Activated T-helper 2 cell treated with anti-CD3 and anti-CD28 coated beads, Interferon-gamma antibody, Interleukin-2, Interleukin-4, amounts not matched to agents 10 μg/mL and 5 μg/mL and 100 μg/mL, durations not matched to agents 14 hours and 24 hours and 36 hours (primary cell): ENCODE data around the gene SAMD4A. TPM values are rescaled to one million over a fixed set of nuclear protein-coding genes. Genes with fewer than 3 reads are reported as not detected.
"Not testable (repeated sequence)": the region's sequence is repeated elsewhere in the genome, so short reads cannot be mapped to it uniquely, and the experiment has no call there.

Experiments used
- DNase-seq: peaks from one replicate; pipeline ENCODE4 v3.0.0; 2021; ENCODE audit warnings: low spot score
- H3K27ac Mint-ChIP-seq: one replicate; pipeline ENCODE4 v1.8.0; 2021; ENCODE audit warnings: mixed read lengths
- H3K27me3 Mint-ChIP-seq: one replicate; pipeline ENCODE4 v1.8.0; 2021; ENCODE audit warnings: low read depth, mixed read lengths
- H3K36me3 Mint-ChIP-seq: one replicate; pipeline ENCODE4 v1.8.0; 2021; ENCODE audit warnings: low read depth, mixed read lengths
- H3K4me1 Mint-ChIP-seq: one replicate; pipeline ENCODE4 v1.8.0; 2021; ENCODE audit warnings: low read depth, mixed read lengths
- H3K4me3 Mint-ChIP-seq: one replicate; pipeline ENCODE4 v1.8.0; 2021; ENCODE audit warnings: low read depth, mild to moderate bottlenecking, moderate library complexity, mixed read lengths
- H3K9me3 Mint-ChIP-seq: one replicate; pipeline ENCODE4 v1.8.0; 2021; ENCODE audit warnings: mixed read lengths
- intact Hi-C: fragments of 100-400 bp; cut with micrococcal nuclease; formaldehyde crosslinking; loops from one replicate; pipeline ENCODE4 v1.15.1; 2023
- total RNA-seq: library from RNA; stranded (reverse); gene quantifications from 2 replicates; pipeline ENCODE4 v1.2.3, GENCODE V29; 2022

SAMD4A gene
- total RNA-seq, 1 donor from 2014 or later, result 4.3 TPM

DNA sequence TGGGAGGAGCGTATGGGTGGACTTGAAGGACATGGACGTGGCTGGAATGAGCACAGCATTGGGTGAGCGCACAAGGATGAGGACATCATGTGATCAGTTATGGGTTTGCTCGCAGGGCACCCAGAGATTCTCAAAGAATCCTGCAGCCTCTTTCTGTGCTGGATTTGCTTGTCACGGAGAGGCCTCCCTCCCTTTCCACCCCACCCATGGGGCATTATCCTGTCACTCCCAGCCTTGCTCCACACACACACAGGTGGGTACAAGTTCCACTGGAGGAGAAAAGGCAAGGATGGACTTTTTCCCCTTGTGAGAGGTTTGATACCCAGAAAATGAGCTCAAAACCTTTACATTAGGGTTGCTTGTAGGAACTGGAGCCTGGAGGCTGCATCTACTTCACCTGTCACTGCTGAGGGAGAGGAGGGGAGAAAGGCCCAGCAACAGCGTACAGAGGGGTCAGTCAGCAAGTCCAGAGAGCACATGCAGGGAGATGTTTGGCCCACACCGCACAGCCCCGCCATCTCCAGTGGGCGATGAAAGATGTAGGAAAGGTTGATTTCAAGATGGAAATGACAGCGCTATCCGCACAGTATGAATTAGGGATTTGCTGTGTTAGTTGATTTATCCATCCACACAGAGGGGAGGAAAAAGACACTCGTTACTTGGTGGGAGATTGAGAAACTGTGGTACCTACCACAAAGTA, 223.0 kb downstream of the SAMD4A start:
- H3K36me3 Mint-ChIP-seq, result no peaks in the 10 kb centered on the region
- peaks cover 5% of the 10 kb centered on the region for H3K4me1 Mint-ChIP-seq
- DNase-seq, result no peak
- no peak overlapping the region for H3K27ac Mint-ChIP-seq
- H3K27me3 Mint-ChIP-seq, result peaks cover 7% of the 10 kb centered on the region
- intact Hi-C loops, result no loop called here
- no peaks in the 10 kb centered on the region for H3K9me3 Mint-ChIP-seq
- no peak overlapping the region for H3K4me3 Mint-ChIP-seq

DNA sequence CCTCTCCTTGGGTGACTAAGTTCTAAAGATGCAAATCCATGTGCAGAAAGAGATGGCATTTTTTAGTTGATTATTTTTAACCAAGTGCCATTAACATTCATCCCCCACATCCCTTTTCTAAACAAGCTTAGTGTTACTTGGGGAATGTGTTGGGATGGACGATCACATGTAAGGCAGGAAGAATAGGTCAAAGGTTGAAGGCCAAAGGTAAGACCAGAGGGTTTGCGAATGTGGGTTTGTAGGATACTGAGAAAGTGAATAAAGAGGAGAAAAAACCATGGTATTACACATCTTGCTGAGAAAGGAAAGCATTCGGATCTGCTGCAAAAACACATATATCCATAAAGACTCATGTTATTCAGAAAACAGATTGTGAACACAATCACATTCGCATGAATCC, 224.1 kb downstream of the SAMD4A start:
- intact Hi-C loops, result no loop called here
- peaks cover 5% of the 10 kb centered on the region for H3K4me1 Mint-ChIP-seq

DNA sequence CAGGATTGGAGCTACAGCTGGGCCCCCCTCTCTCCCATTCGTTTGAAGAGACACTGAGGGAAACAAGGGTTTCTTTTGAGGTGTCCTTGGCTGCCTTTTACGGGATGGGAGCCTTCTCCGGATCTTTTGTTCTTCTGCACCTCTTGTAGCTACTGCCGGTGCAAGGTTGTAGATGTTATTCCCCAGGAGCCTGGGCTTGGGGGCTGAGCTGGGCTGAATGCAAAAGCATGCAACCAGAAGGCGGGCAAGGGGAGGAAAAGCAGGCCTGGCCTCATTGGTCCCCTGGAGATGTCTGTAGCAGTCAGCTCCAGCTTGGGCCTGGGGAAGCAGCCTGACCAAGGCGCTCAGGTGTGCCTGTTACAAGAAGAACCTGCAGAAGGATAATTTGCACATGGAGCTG, 225.4 kb downstream of the SAMD4A start:
- H3K4me3 Mint-ChIP-seq, result no peak overlapping the region
- no peaks in the 10 kb centered on the region for H3K9me3 Mint-ChIP-seq
- H3K36me3 Mint-ChIP-seq, result no peaks in the 10 kb centered on the region
- H3K4me1 Mint-ChIP-seq, result peaks cover 3% of the 10 kb centered on the region
- DNase-seq, result no peak
- no peak overlapping the region for H3K27ac Mint-ChIP-seq
- peaks cover 9% of the 10 kb centered on the region for H3K27me3 Mint-ChIP-seq
- intact Hi-C loops, result no loop called here

More for the DNA sequence above, 224.1 kb downstream of the SAMD4A start:
- H3K4me3 Mint-ChIP-seq, result no peak overlapping the region
- no peaks in the 10 kb centered on the region for H3K9me3 Mint-ChIP-seq
- H3K27ac Mint-ChIP-seq, result no peak overlapping the region
- H3K36me3 Mint-ChIP-seq, result no peaks in the 10 kb centered on the region
- DNase-seq, result no peak
- H3K27me3 Mint-ChIP-seq, result peaks cover 10% of the 10 kb centered on the region

DNA sequence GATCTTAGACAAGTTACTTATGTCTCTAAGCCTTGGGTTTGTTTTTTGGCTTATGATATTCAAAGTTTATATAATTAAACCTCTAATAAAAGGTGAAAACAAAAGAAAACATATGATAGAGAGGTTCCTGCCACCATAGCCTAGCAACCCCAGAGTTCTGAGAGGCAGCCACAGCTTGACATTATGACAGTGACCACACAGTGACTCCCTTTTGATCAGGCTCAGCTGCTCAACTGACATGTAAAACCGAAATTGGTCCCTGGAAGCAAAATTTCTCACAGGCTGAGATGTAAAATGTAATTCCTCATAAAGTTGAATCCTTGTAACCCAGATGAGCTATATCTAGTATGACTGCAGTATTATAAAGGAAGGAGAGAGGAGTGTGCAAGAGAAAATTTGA, 227.2 kb downstream of the SAMD4A start:
- no peak overlapping the region for H3K27ac Mint-ChIP-seq
- DNase-seq, result no peak
- no peaks in the 10 kb centered on the region for H3K36me3 Mint-ChIP-seq
- peaks cover 3% of the 10 kb centered on the region for H3K4me1 Mint-ChIP-seq
- intact Hi-C loops, result no loop called here
- H3K27me3 Mint-ChIP-seq, result peaks cover 19% of the 10 kb centered on the region
- H3K4me3 Mint-ChIP-seq, result no peak overlapping the region
- no peaks in the 10 kb centered on the region for H3K9me3 Mint-ChIP-seq

- H3K4me3 Mint-ChIP-seq, result no peak overlapping the region
- intact Hi-C loops, result no loop called here
- H3K9me3 Mint-ChIP-seq, result no peaks in the 10 kb centered on the region
- H3K4me1 Mint-ChIP-seq, result peaks cover 3% of the 10 kb centered on the region
- H3K27me3 Mint-ChIP-seq, result peaks cover 22% of the 10 kb centered on the region
- H3K36me3 Mint-ChIP-seq, result no peaks in the 10 kb centered on the region
- no peak overlapping the region for H3K27ac Mint-ChIP-seq
- DNase-seq, result no peak
Measured at GRCh38 chr14:54794796-54795195, 227.9 kb downstream of the SAMD4A start.

GRCh38 chr14:54796961-54797360, 230.0 kb downstream of the SAMD4A start:
- no peak for DNase-seq
- Mint-ChIP-seq H3K27me3 (peaks cover 41% of the 10 kb centered on the region), H3K4me1 (peaks cover 3% of the 10 kb centered on the region), H3K9me3 (no peaks in the 10 kb centered on the region), H3K4me3 (no peak overlapping the region), H3K36me3 (no peaks in the 10 kb centered on the region), H3K27ac (no peak overlapping the region)
- intact Hi-C loops, result no loop called here

- H3K4me1 Mint-ChIP-seq, result peaks cover 3% of the 10 kb centered on the region
- no peaks in the 10 kb centered on the region for H3K36me3 Mint-ChIP-seq
- intact Hi-C loops, result no loop called here
- no peaks in the 10 kb centered on the region for H3K9me3 Mint-ChIP-seq
- no peak overlapping the region for H3K27ac Mint-ChIP-seq
- no peak overlapping the region for H3K4me3 Mint-ChIP-seq
- no peak for DNase-seq
- H3K27me3 Mint-ChIP-seq, result peaks cover 44% of the 10 kb centered on the region
Measured at GRCh38 chr14:54797556-54797955, 230.6 kb downstream of the SAMD4A start.

GRCh38 chr14:54797986-54798385, 231.1 kb downstream of the SAMD4A start:
- intact Hi-C loops, result no loop called here
- H3K9me3 Mint-ChIP-seq, result no peaks in the 10 kb centered on the region
- no peak overlapping the region for H3K27ac Mint-ChIP-seq
- H3K27me3 Mint-ChIP-seq, result peaks cover 48% of the 10 kb centered on the region
- H3K4me3 Mint-ChIP-seq, result no peak overlapping the region
- H3K36me3 Mint-ChIP-seq, result no peaks in the 10 kb centered on the region
- no peak for DNase-seq
- H3K4me1 Mint-ChIP-seq, result peaks cover 3% of the 10 kb centered on the region

- H3K4me1 Mint-ChIP-seq, result peaks cover 3% of the 10 kb centered on the region
- DNase-seq, result no peak
Measured at GRCh38 chr14:54798465-54799124, 231.7 kb downstream of the SAMD4A start.

DNA sequence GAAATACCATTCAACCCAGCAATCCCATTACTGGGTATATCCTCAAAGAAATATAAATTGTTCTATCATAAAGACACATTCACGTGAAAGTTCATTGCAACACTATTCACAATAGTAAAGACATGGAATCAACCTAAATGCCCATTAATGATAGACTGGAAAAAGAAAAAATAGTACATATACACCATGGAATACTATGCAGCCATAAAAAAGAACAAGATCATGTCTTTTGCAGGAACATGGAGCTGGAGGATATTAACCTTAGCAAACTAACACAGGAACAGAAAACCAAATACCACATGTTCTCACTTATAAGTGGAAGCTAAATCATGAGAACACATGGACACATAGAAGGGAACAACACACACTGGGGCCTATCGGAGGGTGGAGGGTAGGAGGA, 234.6 kb downstream of the SAMD4A start:
- H3K4me1 Mint-ChIP-seq, H3K9me3 Mint-ChIP-seq, H3K27ac Mint-ChIP-seq, DNase-seq, H3K4me3 Mint-ChIP-seq, intact Hi-C loops, H3K36me3 Mint-ChIP-seq: not testable (repeated sequence)
- peaks cover 58% of the 10 kb centered on the region for H3K27me3 Mint-ChIP-seq

More at GRCh38 chr14:54798465-54799124, 231.7 kb downstream of the SAMD4A start:
- H3K27ac Mint-ChIP-seq, result no peak overlapping the region
- intact Hi-C loops, result no loop called here
- H3K4me3 Mint-ChIP-seq, result no peak overlapping the region
- H3K36me3 Mint-ChIP-seq, result no peaks in the 10 kb centered on the region
- no peaks in the 10 kb centered on the region for H3K9me3 Mint-ChIP-seq
- H3K27me3 Mint-ChIP-seq, result peaks cover 50% of the 10 kb centered on the region

DNA sequence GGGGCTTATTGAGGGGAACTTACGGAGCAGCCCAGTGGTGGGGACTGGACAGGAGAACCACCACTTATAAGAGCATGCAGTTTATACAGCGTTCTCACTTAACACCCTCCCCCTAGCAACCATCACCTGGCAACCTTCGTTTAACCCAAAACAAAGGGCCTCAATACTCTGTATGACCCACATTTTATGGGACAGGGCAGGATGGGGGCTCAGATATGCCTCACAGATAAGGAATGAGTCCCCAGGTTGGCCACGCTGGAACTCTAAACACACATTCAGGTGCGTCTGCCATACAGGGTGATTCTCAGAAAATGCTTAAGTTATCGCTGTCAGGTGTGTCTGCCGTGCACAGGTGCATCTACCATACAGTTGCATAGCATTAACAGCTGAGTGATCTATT, 236.5 kb downstream of the SAMD4A start:
- peaks cover 50% of the 10 kb centered on the region for H3K27me3 Mint-ChIP-seq
- H3K36me3 Mint-ChIP-seq, result no peaks in the 10 kb centered on the region
- no peaks in the 10 kb centered on the region for H3K9me3 Mint-ChIP-seq
- H3K4me1 Mint-ChIP-seq, result no peaks in the 10 kb centered on the region
- H3K27ac Mint-ChIP-seq, result no peak overlapping the region
- DNase-seq, result no peak
- H3K4me3 Mint-ChIP-seq, result no peak overlapping the region
- intact Hi-C loops, result no loop called here

DNA sequence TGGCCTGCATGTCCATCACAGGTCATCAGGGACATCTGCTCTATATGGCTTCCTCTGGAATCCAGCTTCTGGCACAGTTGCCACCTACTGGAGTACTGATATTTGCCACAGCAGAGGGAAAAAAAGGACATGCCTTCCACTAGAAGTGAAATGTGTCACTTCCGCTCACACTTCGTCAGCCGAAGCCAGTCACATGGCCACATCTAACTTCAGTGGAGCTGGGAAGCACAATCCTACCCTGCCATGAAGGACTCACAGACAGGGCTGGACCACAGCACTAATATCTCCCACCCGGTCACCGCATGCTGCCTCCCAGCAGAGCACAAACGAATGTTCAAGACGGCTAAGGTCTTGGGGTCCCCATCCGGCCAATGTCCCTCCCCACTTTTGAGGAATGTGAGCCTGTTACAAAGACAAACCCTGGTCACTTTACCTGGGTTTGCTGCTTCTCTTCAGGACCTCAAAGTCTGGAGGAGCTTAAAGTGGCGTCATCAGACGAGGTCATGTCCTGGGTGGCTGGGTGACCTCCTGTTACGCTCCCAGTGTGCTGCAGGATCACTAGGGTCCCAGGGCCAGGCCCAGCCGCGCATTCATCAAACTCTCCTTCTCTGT, 237.1 kb downstream of the SAMD4A start:
- Mint-ChIP-seq H3K27ac (no peak overlapping the region), H3K4me1 (no peaks in the 10 kb centered on the region), H3K4me3 (no peak overlapping the region), H3K36me3 (no peaks in the 10 kb centered on the region), H3K27me3 (peaks cover 46% of the 10 kb centered on the region), H3K9me3 (no peaks in the 10 kb centered on the region)
- intact Hi-C loops, result no loop called here
- DNase-seq, result no peak

DNA sequence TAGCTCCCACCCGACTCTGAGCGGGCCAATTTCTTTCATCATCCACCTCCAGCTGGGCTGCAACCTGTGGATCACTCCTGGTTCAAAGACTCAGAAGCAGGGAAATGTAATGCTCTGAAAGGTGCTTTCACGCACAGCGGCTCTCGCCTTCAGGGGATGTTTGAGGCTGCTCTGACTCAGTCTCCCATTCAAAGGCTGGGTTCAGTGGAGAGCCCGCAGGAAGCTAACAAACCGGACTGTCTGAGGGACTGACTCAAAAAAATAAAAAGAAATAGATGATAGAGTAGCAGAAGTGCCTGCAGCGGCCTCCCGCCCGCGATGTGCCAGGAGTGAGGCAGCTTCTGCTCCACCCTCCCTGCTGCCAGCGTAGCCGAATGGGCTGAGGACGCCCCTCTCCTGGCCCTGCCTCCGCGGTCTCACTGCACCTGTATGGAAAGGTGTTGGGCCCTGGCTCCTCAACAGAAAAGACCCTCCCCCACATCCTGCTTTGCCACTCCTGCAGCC, 237.7 kb downstream of the SAMD4A start:
- peaks cover 2% of the 10 kb centered on the region for H3K4me1 Mint-ChIP-seq
- DNase-seq, result no peak
- no peaks in the 10 kb centered on the region for H3K9me3 Mint-ChIP-seq
- H3K27me3 Mint-ChIP-seq, result peaks cover 43% of the 10 kb centered on the region
- no peak overlapping the region for H3K27ac Mint-ChIP-seq
- intact Hi-C loops, result no loop called here
- no peak overlapping the region for H3K4me3 Mint-ChIP-seq
- no peaks in the 10 kb centered on the region for H3K36me3 Mint-ChIP-seq
